SK-N-SH treated with all-trans-retinoic acid at 6 μM for 48 hours (cell line): ENCODE results near the gene PASD1.

Source experiments
- CSDC2 ChIP-seq: fragments of 250-450 bp; sonication (Bioruptor Pico); IDR thresholded peaks from 2 replicates; pipeline ENCODE4 v1.5.0; 2020; ENCODE audit warnings: mild to moderate bottlenecking, moderate library complexity
- OSR1 ChIP-seq: fragments of 250-450 bp; sonication (Bioruptor Pico); IDR thresholded peaks from 2 replicates; pipeline ENCODE4 v1.8.0; 2022; ENCODE audit warnings: moderate library complexity, mild to moderate bottlenecking, inconsistent platforms
- PATZ1 ChIP-seq: fragments of 250-450 bp; sonication (Bioruptor Pico); IDR thresholded peaks from 2 replicates; pipeline ENCODE4 v1.8.0; 2020; ENCODE audit warnings: mild to moderate bottlenecking, moderate library complexity, borderline replicate concordance
- PPARA ChIP-seq: fragments of 250-450 bp; sonication (Bioruptor Pico); IDR thresholded peaks from 2 replicates; pipeline ENCODE4 v1.5.0; 2020; ENCODE audit warnings: mild to moderate bottlenecking, borderline replicate concordance
- RARB ChIP-seq: fragments of 250-450 bp; sonication (Bioruptor Pico); IDR thresholded peaks from 2 replicates; pipeline ENCODE4 v1.8.0; 2021; ENCODE audit warnings: mild to moderate bottlenecking, moderate library complexity
- TSHZ2 ChIP-seq: fragments of 250-450 bp; sonication (Bioruptor Pico); IDR thresholded peaks from 2 replicates; pipeline ENCODE4 v1.5.0; 2020; ENCODE audit warnings: mild to moderate bottlenecking, moderate library complexity
- ZC3H10 ChIP-seq: fragments of 250-450 bp; sonication (Bioruptor Pico); IDR thresholded peaks from 2 replicates; pipeline ENCODE4 v1.5.1; 2021; ENCODE audit warnings: mild to moderate bottlenecking, moderate library complexity

- TF ChIP-seq RARB (CRISPR knock-in tag) (no peak), PPARA (no peak), CSDC2 (CRISPR knock-in tag) (no peak), TSHZ2 (no peak), ZC3H10 (CRISPR knock-in tag) (no peak), PATZ1 (CRISPR knock-in tag) (no peak), OSR1 (CRISPR knock-in tag) (no peak)
Observed at GRCh38 chrX:151713849-151714248, 150.4 kb downstream of the PASD1 start.
